Activated naive CD8-positive, alpha-beta T cell treated with anti-CD3 and anti-CD28 coated beads, Interleukin-2, amount 50 U/mL, for 16 hours (primary cell): Measurements from ENCODE around the gene TSKS.

Experiments
- DNase-seq: peaks from one replicate; pipeline ENCODE4 v3.0.0-alpha.2; 2020; ENCODE audit warnings: low read depth, low spot score

TSKS gene

GRCh38 chr19:49795615-49796014 is 32.5 kb upstream of the TSKS start:
- DNase-seq, result no peak

- no peak for DNase-seq
Observed at GRCh38 chr19:49793561-49793840, 30.4 kb upstream of the TSKS start.

GRCh38 chr19:49792829-49793560 is 29.9 kb upstream of the TSKS start:
- DNase-seq, result no peak

- no peak for DNase-seq
Observed at GRCh38 chr19:49791776-49792445, 28.8 kb upstream of the TSKS start.

- DNase-seq, result no peak
Observed at GRCh38 chr19:49790866-49791265, 27.8 kb upstream of the TSKS start.

GRCh38 chr19:49788857-49789256 is 25.8 kb upstream of the TSKS start:
- no peak for DNase-seq

GRCh38 chr19:49787746-49788145 is 24.6 kb upstream of the TSKS start:
- no peak for DNase-seq

GRCh38 chr19:49786376-49786820 is 23.3 kb upstream of the TSKS start:
- DNase-seq, result no peak

GRCh38 chr19:49782515-49782914 is 19.4 kb upstream of the TSKS start:
- no peak for DNase-seq

- DNase-seq, result no peak
Observed at GRCh38 chr19:49781394-49781793, 18.3 kb upstream of the TSKS start.

GRCh38 chr19:49780861-49781260 is 17.8 kb upstream of the TSKS start:
- DNase-seq, result no peak

- DNase-seq, result no peak
Observed at GRCh38 chr19:49779731-49780555, 16.8 kb upstream of the TSKS start.

- no peak for DNase-seq
Observed at GRCh38 chr19:49776371-49776764, 13.3 kb upstream of the TSKS start.

- no peak for DNase-seq
Observed at GRCh38 chr19:49775742-49776370, 12.8 kb upstream of the TSKS start.

GRCh38 chr19:49774969-49775368 is 11.9 kb upstream of the TSKS start:
- no peak for DNase-seq

- no peak for DNase-seq
Observed at GRCh38 chr19:49773663-49774350, 10.7 kb upstream of the TSKS start.

GRCh38 chr19:49772850-49773432 is 9.8 kb upstream of the TSKS start:
- DNase-seq, result no peak

GRCh38 chr19:49771674-49772139 is 8.6 kb upstream of the TSKS start:
- no peak for DNase-seq

GRCh38 chr19:49770529-49770928 is 7.4 kb upstream of the TSKS start:
- no peak for DNase-seq

- no peak for DNase-seq
Observed at GRCh38 chr19:49767967-49768581, 5.0 kb upstream of the TSKS start.

GRCh38 chr19:49767381-49767780 is 4.3 kb upstream of the TSKS start:
- DNase-seq, result no peak
